Stimulated activated CD8-positive, alpha-beta memory T cell treated with anti-CD3 and anti-CD28 coated beads, Interleukin-2, amount 100 ng/mL, for 1 hour (primary cell): ENCODE results near the gene PGP.

Experiments
- DNase-seq, 2 donors: peaks; one replicate each; pipeline ENCODE4 v3.0.0-alpha.2; 2020; ENCODE audit warnings: low read depth in 2 of 2

PGP gene

DNA sequence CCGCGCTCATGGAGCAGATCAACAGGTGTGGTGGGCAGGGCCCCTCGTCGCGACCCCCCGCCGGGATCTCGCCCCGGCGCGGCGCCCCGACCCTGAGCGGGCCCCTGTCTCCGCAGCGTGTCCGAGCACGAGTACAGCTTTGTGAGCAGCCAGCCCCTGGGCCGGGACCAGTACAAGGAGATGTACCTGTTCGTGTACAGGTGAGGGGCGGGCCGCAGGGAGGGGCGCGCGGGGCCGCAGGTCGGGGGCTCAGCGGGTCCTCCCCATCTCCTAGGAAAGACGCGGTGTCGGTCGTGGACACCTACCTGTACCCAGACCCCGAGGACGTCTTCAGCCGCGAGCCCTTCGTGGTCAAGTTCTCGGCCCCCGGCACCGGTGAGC lies 22.5 kb upstream of the PGP start:
- DNase-seq, result no peak

DNA sequence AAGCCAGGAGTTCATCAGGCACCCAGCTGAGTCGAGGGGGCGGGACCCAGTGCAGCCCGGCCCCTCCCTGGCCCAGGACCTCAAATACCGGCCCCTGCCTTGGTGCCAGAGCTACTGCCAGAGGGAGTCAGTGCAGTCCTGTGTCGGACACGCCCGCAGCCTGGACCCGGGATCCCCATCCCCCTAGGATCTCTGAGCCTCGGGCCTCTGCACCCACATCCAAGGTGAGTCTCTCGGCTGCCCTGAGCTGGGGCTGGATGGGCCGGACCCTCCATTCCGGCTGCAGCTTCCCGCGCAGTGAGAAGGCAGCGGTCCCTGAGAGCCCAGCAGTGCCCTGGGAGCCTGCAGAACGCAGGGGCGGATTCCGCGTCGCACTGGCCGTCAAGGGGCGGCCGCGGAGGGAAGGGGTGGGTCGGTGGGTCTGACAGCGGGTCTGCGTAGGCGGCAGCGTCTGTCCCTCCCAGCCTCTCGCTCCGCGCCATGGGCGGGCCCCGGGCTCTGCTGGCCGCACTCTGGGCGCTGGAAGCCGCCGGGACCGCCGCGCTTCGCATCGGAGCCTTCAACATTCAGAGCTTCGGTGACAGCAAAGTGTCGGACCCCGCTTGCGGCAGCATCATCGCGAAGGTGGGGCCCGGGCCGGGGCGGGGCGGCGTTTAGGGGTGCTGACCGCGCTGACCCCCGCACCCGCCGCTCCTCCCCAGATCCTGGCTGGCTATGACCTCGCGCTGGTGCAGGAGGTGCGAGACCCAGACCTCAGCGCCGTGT lies 21.9 kb upstream of the PGP start, which contains the start of gene DNASE1L2:
TSS of gene DNASE1L2 (plus strand) at position 108 of the 765 bp plus-strand sequence. CDS start at position 481, 373 bp downstream.
- DNase-seq, result no peak

DNA sequence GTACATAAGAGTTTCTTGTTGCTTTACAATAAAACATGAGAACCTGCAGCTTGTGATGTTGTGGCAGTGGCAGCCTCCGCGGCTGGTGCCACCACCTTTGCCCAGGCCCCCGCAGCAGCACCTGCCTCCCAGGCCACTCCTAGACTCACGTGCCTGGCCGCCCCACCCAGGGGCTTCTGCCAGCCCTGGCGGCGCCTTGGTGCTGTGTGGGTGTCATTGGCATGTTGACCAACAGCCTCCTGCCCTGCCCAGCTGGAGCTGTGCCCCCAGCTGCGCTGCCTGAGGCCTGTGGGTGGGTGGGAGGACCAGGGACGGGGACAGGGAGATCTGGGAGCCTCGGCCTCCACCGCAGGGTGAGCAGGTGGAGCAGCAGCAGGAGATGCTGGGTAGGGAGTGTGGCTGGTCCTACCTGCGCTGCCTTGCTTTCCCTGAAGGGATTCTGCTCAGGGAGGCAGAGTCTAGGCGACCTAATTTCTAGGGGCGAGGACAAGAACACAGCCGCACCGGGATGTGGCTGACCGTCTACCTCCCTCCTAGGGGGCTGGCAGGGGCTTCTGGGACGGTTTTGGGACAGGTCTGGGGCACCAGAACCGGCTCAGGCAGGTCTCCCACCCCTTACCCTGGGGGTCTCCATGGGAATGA lies 21.2 kb upstream of the PGP start:
- no peak for DNase-seq

DNA sequence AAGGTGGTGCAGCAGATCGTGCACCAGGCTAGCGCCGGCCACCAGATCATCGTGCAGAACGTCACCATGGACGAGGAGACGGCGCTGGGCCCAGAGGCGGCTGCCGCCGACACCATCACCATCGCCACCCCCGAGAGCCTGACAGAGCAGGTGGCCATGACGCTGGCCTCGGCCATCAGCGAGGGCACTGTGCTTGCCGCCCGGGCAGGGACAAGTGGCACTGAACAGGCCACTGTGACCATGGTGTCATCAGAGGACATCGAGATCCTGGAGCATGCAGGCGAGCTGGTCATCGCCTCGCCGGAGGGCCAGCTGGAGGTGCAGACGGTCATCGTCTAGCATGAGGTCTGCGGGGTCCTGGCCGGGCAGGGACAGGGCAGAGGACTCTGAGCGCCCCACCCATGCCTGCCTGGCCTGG lies 20.6 kb upstream of the PGP start:
- no peak for DNase-seq

DNA sequence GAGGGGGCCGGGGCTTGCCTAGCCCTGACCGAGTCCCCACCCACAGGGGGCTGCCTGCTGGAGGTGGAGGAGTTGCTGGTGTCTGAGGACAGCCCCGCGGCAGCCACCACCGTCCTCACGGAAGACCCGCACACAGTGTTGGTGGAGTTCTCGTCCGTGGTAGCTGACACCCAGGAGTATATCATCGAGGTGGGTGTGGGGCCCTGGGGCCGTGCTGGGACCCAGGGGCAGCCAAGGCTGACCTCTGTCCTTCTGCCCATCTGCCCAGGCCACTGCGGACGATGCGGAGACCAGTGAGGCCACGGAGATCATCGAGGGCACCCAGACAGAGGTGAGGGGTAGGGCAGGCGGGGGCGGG lies 20.2 kb upstream of the PGP start:
- DNase-seq, result no peak

DNA sequence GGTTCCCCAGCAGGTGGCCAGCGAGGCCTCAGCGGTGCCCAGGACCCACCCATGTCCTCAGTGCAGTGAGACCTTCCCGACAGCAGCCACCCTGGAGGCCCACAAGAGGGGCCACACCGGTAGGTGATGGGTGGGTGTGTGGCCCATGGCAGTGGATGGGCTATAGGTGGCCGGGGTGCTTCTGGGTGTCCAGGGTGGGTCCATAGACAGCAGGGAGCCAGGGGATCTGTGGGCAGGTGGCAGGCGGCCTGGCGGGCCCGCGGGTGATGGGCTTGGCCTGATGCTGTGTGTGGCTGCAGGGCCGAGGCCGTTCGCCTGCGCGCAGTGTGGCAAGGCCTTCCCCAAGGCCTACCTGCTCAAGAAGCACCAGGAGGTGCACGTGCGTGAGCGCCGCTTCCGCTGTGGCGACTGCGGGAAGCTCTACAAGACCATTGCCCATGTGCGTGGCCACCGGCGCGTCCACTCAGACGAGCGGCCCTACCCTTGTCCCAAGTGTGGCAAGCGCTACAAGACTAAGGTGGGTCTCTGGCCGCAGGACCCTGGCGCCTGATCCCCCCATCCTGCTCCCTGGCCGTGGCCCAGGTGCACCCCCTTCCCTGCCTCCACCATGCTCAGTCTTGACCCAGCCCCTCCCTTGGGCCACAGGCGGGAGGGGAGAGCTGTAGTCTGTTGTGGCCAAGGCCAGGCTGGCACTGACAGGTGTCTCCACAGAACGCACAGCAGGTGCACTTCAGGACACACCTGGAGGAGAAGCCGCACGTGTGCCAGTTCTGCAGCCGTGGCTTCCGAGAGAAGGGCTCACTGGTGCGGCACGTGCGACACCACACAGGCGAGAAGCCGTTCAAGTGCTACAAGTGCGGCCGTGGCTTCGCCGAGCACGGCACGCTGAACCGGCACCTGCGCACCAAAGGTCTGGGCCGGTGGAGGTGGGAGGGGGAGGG lies 19.5 kb upstream of the PGP start:
- DNase-seq, result no peak

DNA sequence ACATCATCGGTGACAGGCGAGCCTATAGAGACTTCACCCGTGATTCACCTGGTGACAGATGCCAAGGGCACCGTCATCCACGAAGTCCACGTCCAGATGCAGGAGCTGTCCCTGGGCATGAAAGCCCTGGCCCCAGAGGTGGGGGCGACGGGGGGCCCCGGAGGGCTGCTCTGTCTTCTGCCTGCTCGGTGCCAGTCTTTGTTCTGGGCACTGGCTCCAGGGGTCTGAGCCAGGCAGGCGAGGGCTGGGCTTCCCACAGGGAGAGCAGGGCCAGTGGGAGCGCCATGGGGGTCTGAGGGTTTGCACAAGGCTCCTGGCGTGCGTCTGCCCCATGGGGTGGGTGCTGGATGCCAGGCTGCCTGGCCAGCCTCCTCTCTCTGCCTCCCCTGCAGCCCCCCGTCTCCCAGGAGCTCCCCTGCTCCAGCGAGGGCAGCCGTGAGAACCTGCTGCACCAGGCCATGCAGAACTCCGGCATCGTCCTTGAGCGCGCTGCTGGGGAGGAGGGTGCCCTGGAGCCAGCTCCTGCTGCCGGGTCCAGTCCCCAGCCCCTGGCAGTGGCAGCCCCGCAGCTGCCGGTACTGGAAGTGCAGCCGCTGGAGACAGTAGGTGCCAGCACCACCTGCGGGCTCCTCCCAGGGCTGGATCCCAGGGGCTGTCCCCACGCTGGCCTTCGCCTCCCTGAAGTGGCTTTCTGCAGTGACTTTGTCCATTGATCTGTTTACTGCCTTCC lies 18.6 kb upstream of the PGP start:
- DNase-seq, result no peak

DNA sequence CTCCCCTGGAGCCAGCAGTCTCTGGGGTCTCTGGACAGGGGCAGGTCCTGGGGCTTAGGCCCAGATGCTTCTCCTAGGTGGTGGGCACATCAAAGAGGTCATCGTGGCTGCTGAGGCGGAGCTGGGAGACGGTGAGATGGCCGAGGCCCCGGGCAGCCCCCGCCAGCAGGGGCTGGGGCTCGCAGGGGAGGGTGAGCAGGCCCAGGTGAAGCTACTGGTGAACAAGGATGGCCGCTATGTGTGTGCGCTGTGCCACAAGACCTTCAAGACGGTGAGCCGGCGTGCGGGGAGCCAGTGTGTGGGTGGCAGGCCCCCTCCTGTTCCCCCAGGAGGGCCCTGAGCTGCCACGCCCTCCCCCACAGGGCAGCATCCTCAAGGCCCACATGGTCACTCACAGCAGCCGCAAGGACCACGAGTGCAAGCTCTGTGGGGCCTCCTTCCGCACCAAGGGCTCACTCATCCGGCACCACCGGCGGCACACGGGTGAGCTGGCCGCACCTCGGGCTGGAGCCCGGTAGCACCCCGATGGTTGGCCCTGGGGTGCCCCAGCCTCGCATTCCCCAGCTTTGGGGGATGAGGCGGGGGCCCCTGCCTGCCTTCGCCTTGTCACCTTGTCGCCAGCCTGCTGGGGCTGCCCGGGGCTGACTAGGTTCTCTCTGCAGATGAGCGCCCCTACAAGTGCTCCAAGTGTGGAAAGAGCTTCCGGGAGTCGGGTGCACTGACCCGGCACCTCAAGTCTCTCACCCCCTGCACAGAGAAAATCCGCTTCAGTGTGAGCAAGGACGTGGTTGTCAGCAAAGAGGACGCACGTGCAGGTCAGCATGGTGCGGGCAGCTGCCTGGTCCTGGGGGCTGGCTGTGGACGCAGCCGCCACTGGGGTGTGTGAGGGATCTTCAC lies 17.7 kb upstream of the PGP start:
- no peak for DNase-seq

DNA sequence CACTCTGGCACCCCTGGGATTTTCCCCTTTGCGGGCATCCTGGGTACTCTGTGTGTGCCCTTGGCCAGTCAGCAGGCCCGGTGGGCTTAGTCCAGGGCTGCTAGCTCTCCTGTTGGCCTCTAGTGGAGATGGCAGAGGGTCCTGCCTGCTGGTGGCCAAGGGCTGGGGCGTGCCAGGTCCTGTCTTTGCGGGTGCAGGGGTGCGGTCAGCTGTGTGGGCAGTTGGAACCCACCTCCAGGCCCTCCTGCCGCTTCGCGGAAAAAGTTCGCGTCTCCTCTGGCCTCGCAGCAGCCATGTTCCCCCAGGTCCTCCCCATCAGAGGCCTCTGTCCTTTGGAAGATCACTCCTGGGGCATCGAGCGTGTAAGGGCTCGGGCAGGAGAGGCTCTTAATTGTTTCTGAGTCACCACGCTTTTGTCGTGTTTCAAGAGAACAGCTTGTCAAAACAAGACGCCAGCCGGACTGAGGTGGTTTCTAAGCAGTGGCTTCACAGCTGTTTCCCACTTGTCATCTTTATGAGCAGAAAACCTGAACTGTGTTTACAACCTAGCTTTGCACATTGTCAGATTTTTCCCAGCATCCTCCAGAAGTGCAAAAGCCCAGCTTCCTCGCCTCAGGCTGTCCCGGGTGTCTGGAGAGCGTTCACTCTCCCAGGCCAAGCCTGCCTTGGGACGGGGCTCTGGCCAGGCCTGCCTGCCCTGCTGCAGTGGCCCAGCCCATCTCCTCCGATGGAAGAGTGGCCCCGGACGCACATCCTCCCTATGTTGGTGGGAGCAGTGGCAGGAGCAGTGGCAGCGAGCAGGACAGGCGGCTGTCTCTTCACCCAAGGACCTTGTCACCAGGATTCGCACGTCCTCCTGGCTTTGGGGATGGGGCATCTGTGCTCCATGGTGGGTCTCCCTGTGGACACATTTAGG lies 16.6 kb upstream of the PGP start:
- DNase-seq, result no peak

DNA sequence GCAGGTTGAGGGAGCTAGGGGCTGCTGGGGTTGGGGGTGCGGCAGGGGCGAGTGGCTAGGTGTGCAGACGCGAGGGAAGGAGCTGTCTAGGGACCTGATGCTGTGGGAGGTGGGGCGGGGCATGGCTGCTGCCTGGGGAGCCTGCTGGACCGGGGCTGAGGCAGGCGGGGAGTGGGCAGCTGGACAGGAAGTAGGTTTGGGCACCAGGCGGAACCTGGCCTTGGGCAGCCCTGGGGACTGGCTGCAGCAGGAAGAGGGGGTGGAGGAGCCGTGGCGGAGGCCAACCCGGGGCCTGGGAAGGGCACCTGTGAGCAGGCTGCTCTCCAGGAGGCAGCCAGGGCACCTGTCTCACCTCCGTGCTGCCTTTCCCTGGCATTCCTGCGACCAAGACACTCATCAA lies 15.7 kb upstream of the PGP start:
- DNase-seq, result no peak

DNA sequence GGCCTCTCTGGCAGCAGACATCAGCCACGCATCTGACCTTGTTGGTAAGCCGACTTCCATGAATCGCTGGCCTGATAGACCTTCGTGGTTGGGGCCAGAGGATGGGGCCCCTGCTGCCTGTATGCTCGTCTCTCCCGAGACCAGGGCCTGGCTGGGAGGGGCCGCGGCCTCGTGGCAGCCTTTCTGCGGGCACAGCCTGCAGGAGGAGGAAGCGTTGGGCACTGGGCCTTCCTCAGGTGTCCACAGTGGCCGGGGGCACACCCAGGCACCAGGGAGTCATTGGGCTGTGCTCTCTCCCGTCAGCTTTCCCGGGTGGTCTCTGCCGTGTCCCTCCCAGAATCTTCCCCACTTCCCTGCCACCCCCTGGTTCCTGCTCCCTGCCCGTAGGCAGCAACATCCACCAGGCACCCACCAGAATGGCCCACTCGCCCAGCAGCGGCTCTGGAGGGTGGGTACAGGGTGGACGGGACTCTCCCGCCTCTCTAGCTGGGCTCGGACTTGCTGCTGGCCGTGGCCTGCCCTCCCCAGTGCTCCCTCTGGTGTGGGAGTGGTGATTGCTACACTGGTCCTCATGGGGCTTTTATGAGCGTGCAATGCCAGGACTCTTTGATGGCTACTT lies 15.1 kb upstream of the PGP start:
- no peak for DNase-seq

DNA sequence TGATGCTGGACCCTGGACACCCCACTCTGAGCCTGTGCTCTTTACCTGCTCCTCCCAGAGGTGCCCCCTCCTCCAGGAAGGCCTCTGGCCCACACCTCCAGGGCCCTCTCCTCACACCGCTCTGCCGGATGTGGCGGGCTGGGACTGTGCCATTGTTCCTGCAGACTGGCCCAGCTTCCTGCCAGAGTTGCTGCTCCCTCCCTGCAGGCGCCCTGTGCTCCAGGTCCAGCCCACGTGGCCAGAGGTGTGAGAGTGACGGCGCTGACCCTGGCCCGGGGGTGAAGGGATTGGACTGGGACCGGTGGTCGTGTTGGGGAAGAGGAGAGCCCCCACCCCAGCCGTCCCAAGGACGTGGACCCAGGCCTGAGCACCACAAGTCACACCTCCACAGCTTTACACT lies 14.5 kb upstream of the PGP start:
- DNase-seq, result no peak

DNA sequence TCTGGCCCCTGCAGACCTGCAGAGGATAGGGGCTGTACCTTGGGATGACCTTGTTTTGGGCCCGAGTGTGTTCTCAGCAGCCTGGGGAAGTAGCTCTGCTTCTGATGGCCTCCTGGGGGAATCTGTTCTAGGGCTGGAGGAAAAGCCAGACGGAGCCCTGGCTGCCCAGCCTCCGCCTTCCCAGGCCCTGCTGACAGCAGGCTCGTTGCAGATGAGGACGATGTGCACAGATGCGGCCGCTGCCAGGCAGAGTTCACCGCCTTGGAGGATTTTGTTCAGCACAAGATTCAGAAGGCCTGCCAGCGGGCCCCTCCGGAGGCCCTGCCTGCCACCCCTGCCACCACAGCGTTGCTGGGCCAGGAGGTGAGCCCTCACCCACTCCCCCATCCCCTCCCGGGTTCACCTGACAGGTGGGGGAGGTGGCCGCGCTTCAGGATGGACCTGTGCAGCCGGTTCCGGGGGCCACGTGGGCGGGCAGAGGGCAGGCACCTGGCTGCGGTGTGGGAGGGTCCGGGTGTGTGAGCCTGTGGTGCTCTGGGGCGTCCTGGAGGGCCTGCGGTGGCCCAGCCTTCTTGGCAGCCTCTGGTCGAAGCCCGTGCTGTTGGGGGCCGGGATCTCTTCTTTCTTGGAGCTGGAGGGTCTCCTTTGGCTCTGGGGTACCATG lies 13.7 kb upstream of the PGP start:
- DNase-seq, result no peak

DNA sequence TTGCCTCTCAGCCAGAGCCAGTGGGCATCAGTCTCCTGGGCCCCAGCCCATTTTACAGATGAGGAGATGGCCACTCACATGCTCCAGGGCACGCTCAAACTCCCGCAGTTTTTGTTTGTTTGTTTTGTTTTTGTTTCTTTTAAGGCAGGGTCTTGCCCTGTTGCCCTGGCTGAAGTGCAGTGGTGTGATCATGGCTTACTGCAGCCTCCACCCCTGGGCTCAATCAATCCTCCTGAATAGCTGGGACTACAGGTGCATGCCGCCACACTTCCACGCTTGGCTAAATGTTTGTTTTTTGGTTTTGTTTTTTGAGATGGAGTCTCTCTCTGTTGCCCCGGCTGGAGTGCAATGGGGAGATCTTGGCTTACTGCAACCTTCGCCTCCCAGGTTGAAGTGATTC lies 12.3 kb upstream of the PGP start:
- DNase-seq, result no peak

DNA sequence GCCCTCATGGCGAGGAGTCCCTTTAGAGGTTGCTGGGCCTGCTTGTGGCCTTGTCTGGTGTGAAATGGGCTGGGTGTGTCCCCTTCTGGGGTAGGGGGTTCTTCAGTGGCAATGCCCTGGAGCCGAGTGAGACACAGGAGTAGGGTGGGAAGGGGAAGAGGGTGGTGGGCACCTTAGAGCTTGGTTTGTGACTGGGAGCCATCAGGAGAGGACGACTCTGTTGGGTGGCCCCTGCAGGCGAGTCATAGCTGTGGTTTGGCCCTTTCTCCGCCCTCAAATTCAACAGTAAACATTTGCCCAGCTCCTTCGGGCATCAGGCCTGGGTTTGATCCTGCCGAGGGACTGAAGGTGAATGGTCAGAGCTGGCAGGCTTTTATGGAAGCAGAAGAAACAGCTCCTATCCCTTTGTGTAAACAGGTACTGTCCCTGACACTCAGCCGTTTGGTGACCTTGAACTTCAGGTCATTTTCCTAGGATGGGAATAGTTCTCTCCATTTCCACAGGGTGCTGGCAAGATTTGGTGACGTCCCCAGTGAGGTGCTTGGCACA lies 11.7 kb upstream of the PGP start:
- DNase-seq, result no peak

DNA sequence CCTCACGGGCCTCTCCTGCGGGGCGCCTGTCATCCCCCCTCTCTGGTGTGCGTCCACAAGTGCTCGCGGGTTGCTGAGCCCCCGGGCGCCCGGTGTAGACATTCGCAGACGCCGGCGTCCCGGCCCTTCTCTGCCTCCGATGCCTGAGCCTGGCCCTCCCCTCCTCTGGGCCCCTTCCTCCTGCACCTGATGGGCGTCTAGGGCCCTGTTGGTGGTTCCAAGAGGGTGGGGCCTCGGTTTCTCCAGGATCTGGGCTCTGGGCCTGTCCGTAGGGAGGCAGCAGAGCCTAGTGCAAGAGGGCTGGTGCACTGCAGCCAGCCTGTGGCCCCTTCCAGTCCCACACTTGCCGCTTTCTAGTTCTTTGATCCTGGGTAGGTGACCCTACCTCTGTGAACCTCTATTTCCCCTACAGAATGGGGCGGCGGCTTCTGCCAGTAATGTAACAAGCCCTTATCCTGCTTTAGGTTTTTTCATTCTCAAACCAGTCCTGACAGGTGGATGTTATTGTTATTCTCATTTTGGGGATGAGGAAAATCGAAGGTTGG lies 9.4 kb upstream of the PGP start:
- no peak for DNase-seq

DNA sequence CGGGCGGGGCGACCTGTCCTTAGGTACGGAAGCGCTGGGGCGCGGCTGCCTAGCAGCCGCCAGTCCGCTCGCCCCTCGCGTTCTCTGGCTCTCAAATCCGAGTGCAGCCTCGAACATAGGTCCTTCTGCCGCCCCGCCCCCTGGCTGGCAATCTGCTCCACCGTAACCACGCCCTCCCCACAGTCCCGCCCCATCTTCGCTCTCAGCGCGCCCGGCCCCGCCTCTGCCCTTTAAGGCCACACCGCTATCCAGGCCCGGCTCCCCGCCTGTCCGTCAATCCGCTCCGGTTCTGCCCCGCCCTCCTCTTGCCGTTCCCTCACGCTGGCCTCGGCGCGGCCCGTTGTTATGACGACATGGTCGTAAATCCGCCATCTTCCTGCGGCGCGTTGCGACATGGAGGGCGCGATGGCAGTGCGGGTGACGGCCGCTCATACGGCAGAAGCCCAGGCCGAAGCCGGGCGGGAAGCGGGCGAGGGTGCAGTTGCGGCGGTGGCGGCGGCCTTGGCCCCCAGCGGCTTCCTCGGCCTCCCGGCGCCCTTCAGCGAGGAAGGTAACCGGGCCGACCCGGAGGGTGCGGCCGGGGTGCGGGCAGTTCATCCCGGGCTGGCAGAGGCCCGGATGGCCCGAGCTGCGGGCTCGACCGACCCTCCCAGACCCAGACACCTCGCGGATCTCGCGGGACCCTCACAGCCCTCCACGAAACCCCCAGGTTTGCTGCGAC lies 8.7 kb upstream of the PGP start, which contains the start of gene E4F1:
TSS of gene E4F1 (plus strand) at position 371 of the 721 bp plus-strand sequence. CDS start at position 394, 23 bp downstream.
- DNase-seq, result peak; percentile 98 to 99
